Liver (tissue), 9 donors: ENCODE data around the gene FBN1. TPM values are rescaled to one million over a fixed set of nuclear protein-coding genes. Genes with fewer than 3 reads are reported as not detected.

ENCODE experiments used
- DNase-seq: peaks from one replicate; pipeline ENCODE4 v3.0.0-alpha.2; 2017; ENCODE audit warnings: low spot score
- H3K27ac ChIP-seq, 2 donors: one replicate each; pipeline ENCODE4 v1.7.0; 2013; ENCODE audit warnings: inconsistent platforms in 2 of 2, low read length in 2 of 2, control low read depth in 1 of 2, low read depth in 1 of 2, mild to moderate bottlenecking in 1 of 2
- H3K27me3 ChIP-seq, 4 donors: one replicate each; pipeline versions ENCODE4 v1.6.1 to v1.7.0; 2013; ENCODE audit warnings: low read length in 3 of 4, inconsistent platforms in 1 of 4, mild to moderate bottlenecking in 1 of 4, moderate library complexity in 1 of 4; ENCODE audit not compliant: control insufficient read depth in 4 of 4, insufficient read depth in 4 of 4
- H3K36me3 ChIP-seq, 4 donors: one replicate each; pipeline versions ENCODE4 v1.6.1 to v1.7.0; 2013; ENCODE audit warnings: low read length in 3 of 4, mild to moderate bottlenecking in 3 of 4, low read depth in 1 of 4, moderate library complexity in 1 of 4; ENCODE audit not compliant: control insufficient read depth in 4 of 4, insufficient read depth in 3 of 4
- H3K4me1 ChIP-seq, 4 donors: one replicate each; pipeline versions ENCODE4 v1.6.1 to v1.7.0; 2013; ENCODE audit warnings: low read length in 3 of 4, mild to moderate bottlenecking in 3 of 4, moderate library complexity in 1 of 4; ENCODE audit not compliant: control insufficient read depth in 4 of 4, insufficient read depth in 4 of 4
- H3K4me3 ChIP-seq, 3 donors: one replicate each; pipeline versions ENCODE4 v1.6.1 to v1.7.0; 2013; ENCODE audit warnings: low read length in 3 of 3, control low read depth in 1 of 3, low read depth in 1 of 3, mild to moderate bottlenecking in 1 of 3
- H3K9ac ChIP-seq, 2 donors: one replicate each; pipeline ENCODE4 v1.7.0; 2013; ENCODE audit warnings: low read length in 2 of 2, mild to moderate bottlenecking in 2 of 2, moderate library complexity in 2 of 2, control low read depth in 1 of 2, low read depth in 1 of 2
- H3K9me3 ChIP-seq, 4 donors: one replicate each; pipeline versions ENCODE4 v1.6.1 to v1.7.0; 2013; ENCODE audit warnings: low read length in 3 of 4; ENCODE audit not compliant: control insufficient read depth in 4 of 4
- EGR1 ChIP-seq, 2 donors: IDR thresholded peaks; 2 replicates each; pipeline ENCODE4 v1.6.1; 2016 to 2018; ENCODE audit warnings: antibody characterized with exemption in 2 of 2, low read depth in 2 of 2
- FOXA1 ChIP-seq: IDR thresholded peaks from 2 replicates; pipeline ENCODE4 v1.6.1; 2016; ENCODE audit warnings: antibody characterized with exemption
- MAX ChIP-seq: IDR thresholded peaks from 2 replicates; pipeline ENCODE4 v1.6.1; 2016; ENCODE audit warnings: antibody characterized with exemption
- NR2F2 ChIP-seq: IDR thresholded peaks from 2 replicates; pipeline ENCODE4 v1.6.1; 2016; ENCODE audit warnings: antibody characterized with exemption
- RAD21 ChIP-seq, 2 donors: IDR thresholded peaks; 2 replicates each; pipeline ENCODE4 v1.6.1; 2016; ENCODE audit warnings: antibody characterized with exemption in 2 of 2, mild to moderate bottlenecking in 2 of 2
- RXRA ChIP-seq, 2 donors: IDR thresholded peaks; 2 replicates each; pipeline ENCODE4 v1.6.1; 2017 to 2018; ENCODE audit warnings: antibody characterized with exemption in 2 of 2, mild to moderate bottlenecking in 1 of 2
- SP1 ChIP-seq: IDR thresholded peaks from 2 replicates; pipeline ENCODE4 v1.6.1; 2018; ENCODE audit warnings: antibody characterized with exemption, mild to moderate bottlenecking
- TAF1 ChIP-seq: conservative IDR thresholded peaks from 2 replicates; pipeline ENCODE4 v1.6.1; 2016; ENCODE audit warnings: antibody characterized with exemption, mild to moderate bottlenecking
- YY1 ChIP-seq: IDR thresholded peaks from 2 replicates; pipeline ENCODE4 v1.6.1; 2016; ENCODE audit warnings: antibody characterized with exemption, mild to moderate bottlenecking
- WGBS: extraction: QIAGEN DNeasy Blood & Tissue Kit; methylation state at CpG from one replicate; pipeline ENCODE4 v1.1.7; 2013; 5-methylcytosine and 5-hydroxymethylcytosine counted together
- polyA plus RNA-seq, 2 donors: library from polyadenylated mRNA; stranded (reverse) in 1 of 2; unstranded in 1 of 2; fragments of 200-250 nt in 1 of 2; fragments of >200 nt in 1 of 2; fragmentation: Nextera tagmentation in 1 of 2; extraction: Ambion mirVana in 1 of 2; gene quantifications; one replicate each; pipeline versions ENCODE4 v1.2.1 to v1.2.3, GENCODE V29; 2013 to 2015
- total RNA-seq, 2 donors: library from RNA; depleted of rRNA; stranded (reverse); fragments of >200 nt; gene quantifications; one replicate each; pipeline ENCODE4 v1.2.3, GENCODE V29; 2014
- TF ChIP-seq, protein P1 (sequence below): IDR thresholded peaks from 2 replicates; pipeline ENCODE4 v1.6.1; 2016; ENCODE audit warnings: antibody characterized with exemption, mild to moderate bottlenecking
- TF ChIP-seq, protein P2 (sequence below): fragments of 150-350 bp; IDR thresholded peaks from 2 replicates; pipeline ENCODE4 v1.5.1; 2017; ENCODE audit warnings: improper control_type of control experiment, low read depth, low read length; ENCODE audit not compliant: missing input control
- TF ChIP-seq, protein P3 (sequence below): IDR thresholded peaks from 2 replicates; pipeline ENCODE4 v1.6.1; 2016; ENCODE audit warnings: antibody characterized with exemption
- donor health status: healthy.
- donor health status: healthy.
- donor health status: healthy.
- donor health status: healthy.
- donor health status: healthy.

Gene FBN1
- total and polyA plus RNA-seq, 4 donors, result 1.3 to 20.1 (median 12.4) TPM

DNA sequence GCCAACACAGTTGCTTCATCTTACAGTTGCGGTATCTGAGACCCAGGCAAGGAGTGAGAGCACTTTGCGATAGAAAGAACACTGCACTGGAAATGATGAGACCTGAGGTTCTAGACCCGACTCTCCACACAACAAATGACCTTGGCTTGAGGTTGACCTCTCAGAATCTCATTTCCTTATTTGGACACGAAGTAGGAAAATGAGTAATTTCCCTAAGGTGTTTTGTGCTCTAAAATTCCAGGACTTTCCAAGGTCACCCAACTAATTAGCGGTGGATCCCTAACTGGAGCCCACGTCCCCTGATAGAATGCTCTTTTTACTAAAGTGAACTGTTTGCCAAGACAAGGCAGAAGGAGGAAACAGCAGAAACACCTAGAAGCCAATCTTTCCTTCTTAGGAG is 26.7 kb upstream of the FBN1 start (continued):
- TF ChIP-seq, protein P1, sequence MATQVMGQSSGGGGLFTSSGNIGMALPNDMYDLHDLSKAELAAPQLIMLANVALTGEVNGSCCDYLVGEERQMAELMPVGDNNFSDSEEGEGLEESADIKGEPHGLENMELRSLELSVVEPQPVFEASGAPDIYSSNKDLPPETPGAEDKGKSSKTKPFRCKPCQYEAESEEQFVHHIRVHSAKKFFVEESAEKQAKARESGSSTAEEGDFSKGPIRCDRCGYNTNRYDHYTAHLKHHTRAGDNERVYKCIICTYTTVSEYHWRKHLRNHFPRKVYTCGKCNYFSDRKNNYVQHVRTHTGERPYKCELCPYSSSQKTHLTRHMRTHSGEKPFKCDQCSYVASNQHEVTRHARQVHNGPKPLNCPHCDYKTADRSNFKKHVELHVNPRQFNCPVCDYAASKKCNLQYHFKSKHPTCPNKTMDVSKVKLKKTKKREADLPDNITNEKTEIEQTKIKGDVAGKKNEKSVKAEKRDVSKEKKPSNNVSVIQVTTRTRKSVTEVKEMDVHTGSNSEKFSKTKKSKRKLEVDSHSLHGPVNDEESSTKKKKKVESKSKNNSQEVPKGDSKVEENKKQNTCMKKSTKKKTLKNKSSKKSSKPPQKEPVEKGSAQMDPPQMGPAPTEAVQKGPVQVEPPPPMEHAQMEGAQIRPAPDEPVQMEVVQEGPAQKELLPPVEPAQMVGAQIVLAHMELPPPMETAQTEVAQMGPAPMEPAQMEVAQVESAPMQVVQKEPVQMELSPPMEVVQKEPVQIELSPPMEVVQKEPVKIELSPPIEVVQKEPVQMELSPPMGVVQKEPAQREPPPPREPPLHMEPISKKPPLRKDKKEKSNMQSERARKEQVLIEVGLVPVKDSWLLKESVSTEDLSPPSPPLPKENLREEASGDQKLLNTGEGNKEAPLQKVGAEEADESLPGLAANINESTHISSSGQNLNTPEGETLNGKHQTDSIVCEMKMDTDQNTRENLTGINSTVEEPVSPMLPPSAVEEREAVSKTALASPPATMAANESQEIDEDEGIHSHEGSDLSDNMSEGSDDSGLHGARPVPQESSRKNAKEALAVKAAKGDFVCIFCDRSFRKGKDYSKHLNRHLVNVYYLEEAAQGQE, result no peak
- TF ChIP-seq YY1, result no peak

GRCh38 chr15:48671103-48672022 is 25.9 kb upstream of the FBN1 start:
- H3K27me3 ChIP-seq, result peaks cover 0 to 2% (median 0%) of the 10 kb centered on the region in 4 donors
- H3K9me3 ChIP-seq, result no peaks in the 10 kb centered on the region
- H3K36me3 ChIP-seq, result no peaks in the 10 kb centered on the region
- WGBS, result 76% methylated on average over 6 of the region's 6 CpGs
- no peak overlapping the region for H3K27ac ChIP-seq
- H3K9ac ChIP-seq, result no peak overlapping the region
- H3K4me3 ChIP-seq, result no peak overlapping the region
- no peaks in the 10 kb centered on the region for H3K4me1 ChIP-seq
- TF ChIP-seq TAF1 (no peak), NR2F2 (no peak)
- no peak for DNase-seq

GRCh38 chr15:48667701-48668100 is 22.2 kb upstream of the FBN1 start:
- 79% methylated on average over 1 of the region's 1 CpG for WGBS
- no peak for DNase-seq
- H3K27ac ChIP-seq, result no peak overlapping the region
- TF ChIP-seq, protein P2, sequence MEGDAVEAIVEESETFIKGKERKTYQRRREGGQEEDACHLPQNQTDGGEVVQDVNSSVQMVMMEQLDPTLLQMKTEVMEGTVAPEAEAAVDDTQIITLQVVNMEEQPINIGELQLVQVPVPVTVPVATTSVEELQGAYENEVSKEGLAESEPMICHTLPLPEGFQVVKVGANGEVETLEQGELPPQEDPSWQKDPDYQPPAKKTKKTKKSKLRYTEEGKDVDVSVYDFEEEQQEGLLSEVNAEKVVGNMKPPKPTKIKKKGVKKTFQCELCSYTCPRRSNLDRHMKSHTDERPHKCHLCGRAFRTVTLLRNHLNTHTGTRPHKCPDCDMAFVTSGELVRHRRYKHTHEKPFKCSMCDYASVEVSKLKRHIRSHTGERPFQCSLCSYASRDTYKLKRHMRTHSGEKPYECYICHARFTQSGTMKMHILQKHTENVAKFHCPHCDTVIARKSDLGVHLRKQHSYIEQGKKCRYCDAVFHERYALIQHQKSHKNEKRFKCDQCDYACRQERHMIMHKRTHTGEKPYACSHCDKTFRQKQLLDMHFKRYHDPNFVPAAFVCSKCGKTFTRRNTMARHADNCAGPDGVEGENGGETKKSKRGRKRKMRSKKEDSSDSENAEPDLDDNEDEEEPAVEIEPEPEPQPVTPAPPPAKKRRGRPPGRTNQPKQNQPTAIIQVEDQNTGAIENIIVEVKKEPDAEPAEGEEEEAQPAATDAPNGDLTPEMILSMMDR, result no peak
- TF ChIP-seq MAX, result no peak
- no peak for TF ChIP-seq RXRA (IDR thresholded peaks at IDR 0.05)
- TF ChIP-seq, protein P3, sequence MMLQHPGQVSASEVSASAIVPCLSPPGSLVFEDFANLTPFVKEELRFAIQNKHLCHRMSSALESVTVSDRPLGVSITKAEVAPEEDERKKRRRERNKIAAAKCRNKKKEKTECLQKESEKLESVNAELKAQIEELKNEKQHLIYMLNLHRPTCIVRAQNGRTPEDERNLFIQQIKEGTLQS, result no peak
- TF ChIP-seq, protein P1, result no peak
- TF ChIP-seq FOXA1, result no peak
- no peak for TF ChIP-seq SP1
- TF ChIP-seq RAD21 (IDR thresholded peaks at IDR 0.05), result no peak
- TF ChIP-seq EGR1 (IDR thresholded peaks at IDR 0.05; ENCODE audit: low read depth in 2 of 2), result no peak
- no peaks in the 10 kb centered on the region for H3K4me1 ChIP-seq
- H3K27me3 ChIP-seq, result peaks cover 0 to 2% (median 0%) of the 10 kb centered on the region in 4 donors
- H3K4me3 ChIP-seq, result no peak overlapping the region
- H3K9ac ChIP-seq, result no peak overlapping the region
- no peaks in the 10 kb centered on the region for H3K36me3 ChIP-seq
- H3K9me3 ChIP-seq, result no peaks in the 10 kb centered on the region
